Ovary (tissue), 3 donors: ENCODE measurements around the gene CIROP.

Source experiments
- EP300 ChIP-seq: sonication (generic); formaldehyde crosslinking; IDR thresholded peaks from one replicate; pipeline ENCODE4 v1.6.1; 2017; ENCODE audit warnings: antibody characterized with exemption
- POLR2A ChIP-seq: fragments of 450-650 bp; IDR thresholded peaks from one replicate; pipeline ENCODE4 v1.6.1; 2017; ENCODE audit warnings: antibody characterized with exemption, mild to moderate bottlenecking, moderate library complexity
- TF ChIP-seq, protein P1 (sequence below), 3 donors: fragments of 450-650 bp in 2 of 3; fragments of 200-600 bp in 1 of 3; IDR thresholded peaks; one replicate each; pipeline versions ENCODE4 v1.5.1 to v1.8.0; 2016 to 2022; ENCODE audit warnings: antibody characterized with exemption in 3 of 3, mild to moderate bottlenecking in 1 of 3
- donor health status: DM: no; HTN: no; CAD: no.

DNA sequence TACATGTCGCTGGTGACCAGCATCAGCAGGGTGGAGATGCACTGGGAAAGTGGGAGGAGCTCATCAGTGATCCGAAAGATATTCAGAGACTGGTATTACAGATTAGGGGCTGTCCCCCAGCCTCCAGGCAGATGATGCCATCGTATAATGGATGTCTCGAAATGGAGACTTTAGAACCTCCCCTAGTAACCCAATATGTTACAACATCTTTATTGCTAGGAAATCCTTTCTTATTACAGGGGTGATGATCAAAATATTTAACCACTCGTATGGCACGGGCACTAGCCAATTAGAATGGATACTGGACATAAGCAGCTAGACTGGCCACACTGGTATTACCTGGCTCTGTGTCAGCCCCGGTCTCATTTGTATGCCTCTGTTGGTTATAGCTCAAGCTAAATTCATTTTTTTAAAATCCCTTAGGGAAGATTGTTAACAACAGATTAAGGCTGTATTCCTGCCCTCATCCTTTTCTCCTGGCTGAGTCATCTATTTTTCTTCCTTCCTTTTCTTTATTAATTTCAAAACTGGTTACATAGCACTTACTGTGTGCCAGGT, 25.0 kb upstream of the CIROP start:
- no peak for TF ChIP-seq EP300
- TF ChIP-seq, protein P1, sequence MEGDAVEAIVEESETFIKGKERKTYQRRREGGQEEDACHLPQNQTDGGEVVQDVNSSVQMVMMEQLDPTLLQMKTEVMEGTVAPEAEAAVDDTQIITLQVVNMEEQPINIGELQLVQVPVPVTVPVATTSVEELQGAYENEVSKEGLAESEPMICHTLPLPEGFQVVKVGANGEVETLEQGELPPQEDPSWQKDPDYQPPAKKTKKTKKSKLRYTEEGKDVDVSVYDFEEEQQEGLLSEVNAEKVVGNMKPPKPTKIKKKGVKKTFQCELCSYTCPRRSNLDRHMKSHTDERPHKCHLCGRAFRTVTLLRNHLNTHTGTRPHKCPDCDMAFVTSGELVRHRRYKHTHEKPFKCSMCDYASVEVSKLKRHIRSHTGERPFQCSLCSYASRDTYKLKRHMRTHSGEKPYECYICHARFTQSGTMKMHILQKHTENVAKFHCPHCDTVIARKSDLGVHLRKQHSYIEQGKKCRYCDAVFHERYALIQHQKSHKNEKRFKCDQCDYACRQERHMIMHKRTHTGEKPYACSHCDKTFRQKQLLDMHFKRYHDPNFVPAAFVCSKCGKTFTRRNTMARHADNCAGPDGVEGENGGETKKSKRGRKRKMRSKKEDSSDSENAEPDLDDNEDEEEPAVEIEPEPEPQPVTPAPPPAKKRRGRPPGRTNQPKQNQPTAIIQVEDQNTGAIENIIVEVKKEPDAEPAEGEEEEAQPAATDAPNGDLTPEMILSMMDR (IDR thresholded peaks at IDR 0.05): no peak
- TF ChIP-seq POLR2A: no peak
